Tibial artery (tissue), 4 donors: ENCODE results near the gene F3.

Source experiments
- DNase-seq, 2 donors: peaks; one replicate each; pipeline ENCODE4 v3.0.0-alpha.2; 2019
- H3K27ac ChIP-seq, 2 donors: fragments of 200-600 bp; sonication (generic) in 1 of 2; 1 replicate in 1 of 2; 2 replicates in 1 of 2; pipeline ENCODE4 v1.5.1; 2018 to 2019; ENCODE audit warnings: mild to moderate bottlenecking in 1 of 2
- H3K27me3 ChIP-seq, 2 donors: fragments of 200-600 bp; sonication (generic) in 1 of 2; one replicate each; pipeline versions ENCODE4 v1.5.1 to v1.6.0; 2016 to 2019
- H3K36me3 ChIP-seq, 3 donors: fragments of 200-600 bp; sonication (generic) in 2 of 3; one replicate each; pipeline ENCODE4 v1.5.1; 2016 to 2019; ENCODE audit warnings: mild to moderate bottlenecking in 2 of 3
- H3K4me1 ChIP-seq, 4 donors: fragments of 200-600 bp; sonication (generic) in 2 of 4; 1 replicate in 3 of 4; 2 replicates in 1 of 4; pipeline ENCODE4 v1.5.1; 2016 to 2019
- H3K4me3 ChIP-seq, 2 donors: fragments of 200-600 bp; sonication (generic) in 1 of 2; 1 replicate in 1 of 2; 2 replicates in 1 of 2; pipeline ENCODE4 v1.5.1; 2018 to 2019; ENCODE audit warnings: mild to moderate bottlenecking in 2 of 2
- H3K9me3 ChIP-seq, 3 donors: fragments of 200-600 bp; sonication (generic) in 1 of 3; one replicate each; pipeline ENCODE4 v1.5.1; 2016 to 2019
- CTCF ChIP-seq, 2 experiments: fragments of 200-600 bp in 1 of 2; fragments of 450-650 bp in 1 of 2; IDR thresholded peaks; one replicate each; pipeline ENCODE4 v1.5.1; 2017 to 2019; ENCODE audit warnings: antibody characterized with exemption in 2 of 2, mild to moderate bottlenecking in 1 of 2, moderate library complexity in 1 of 2
- intact Hi-C: fragments of 100-400 bp; cut with DNase I; formaldehyde crosslinking; loops from one replicate; pipeline ENCODE4 v1.15.0; 2023; ENCODE audit warnings: low total_unique reads

Gene F3

DNA sequence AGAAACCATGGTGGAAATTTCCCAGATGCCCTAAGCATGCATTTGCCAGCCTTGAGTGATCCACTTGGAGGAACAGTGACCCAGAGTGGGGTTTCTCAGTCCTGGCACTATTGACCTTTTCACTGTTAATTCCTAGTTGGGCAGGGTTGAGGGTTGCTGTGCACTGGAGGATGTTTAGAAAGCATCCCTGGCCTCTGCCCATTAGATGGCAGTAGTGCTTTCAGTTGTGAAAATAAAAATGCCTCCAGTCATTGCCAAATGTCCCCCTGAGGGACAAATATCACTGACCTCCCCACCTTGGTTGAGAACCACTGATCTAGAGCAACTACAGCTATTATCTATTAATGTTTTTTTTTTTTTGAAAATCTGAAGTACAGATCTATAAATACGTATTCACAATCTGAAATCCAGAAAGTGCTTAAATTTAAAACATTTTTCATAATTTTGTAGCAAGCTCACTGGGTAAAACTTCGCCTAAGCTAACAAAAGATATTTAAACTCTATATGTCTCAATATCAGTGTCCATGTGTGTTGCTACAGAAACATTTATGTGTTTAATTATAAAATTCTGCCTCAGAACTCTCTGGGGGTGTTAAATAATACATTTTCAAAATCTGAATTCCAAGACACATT lies 27.3 kb downstream of the F3 start:
- Histone ChIP-seq H3K27me3 (no peaks in the 10 kb centered on the region), H3K4me3 (no peak overlapping the region), H3K4me1 (no peaks in the 10 kb centered on the region), H3K27ac (no peak overlapping the region), H3K9me3 (no peaks in the 10 kb centered on the region), H3K36me3 (peaks cover 0 to 4% (median 4%) of the 10 kb centered on the region in 3 donors)
- peak; percentile 37 to 48 for TF ChIP-seq CTCF (IDR thresholded peaks at IDR 0.05)
- intact Hi-C loops: no loop called here
- no peak for DNase-seq

GRCh38 chr1:94512816-94513215 lies 28.7 kb downstream of the F3 start:
- Histone ChIP-seq H3K9me3 (no peaks in the 10 kb centered on the region), H3K27ac (no peak overlapping the region), H3K4me3 (no peak overlapping the region), H3K27me3 (no peaks in the 10 kb centered on the region), H3K4me1 (no peaks in the 10 kb centered on the region), H3K36me3 (peaks cover 0 to 4% (median 4%) of the 10 kb centered on the region in 3 donors)
- no peak for TF ChIP-seq CTCF (IDR thresholded peaks at IDR 0.05)
- DNase-seq: no peak
- intact Hi-C loops: no loop called here

- TF ChIP-seq CTCF (IDR thresholded peaks at IDR 0.05): no peak
- Histone ChIP-seq H3K4me3 (no peak overlapping the region), H3K9me3 (no peaks in the 10 kb centered on the region), H3K36me3 (peaks cover 13 to 33% (median 30%) of the 10 kb centered on the region in 3 donors), H3K4me1 (no peaks in the 10 kb centered on the region), H3K27ac (no peak overlapping the region), H3K27me3 (no peaks in the 10 kb centered on the region)
- intact Hi-C loops: no loop called here
- DNase-seq: no peak
Measured at GRCh38 chr1:94504601-94505000, 37.0 kb downstream of the F3 start.

DNA sequence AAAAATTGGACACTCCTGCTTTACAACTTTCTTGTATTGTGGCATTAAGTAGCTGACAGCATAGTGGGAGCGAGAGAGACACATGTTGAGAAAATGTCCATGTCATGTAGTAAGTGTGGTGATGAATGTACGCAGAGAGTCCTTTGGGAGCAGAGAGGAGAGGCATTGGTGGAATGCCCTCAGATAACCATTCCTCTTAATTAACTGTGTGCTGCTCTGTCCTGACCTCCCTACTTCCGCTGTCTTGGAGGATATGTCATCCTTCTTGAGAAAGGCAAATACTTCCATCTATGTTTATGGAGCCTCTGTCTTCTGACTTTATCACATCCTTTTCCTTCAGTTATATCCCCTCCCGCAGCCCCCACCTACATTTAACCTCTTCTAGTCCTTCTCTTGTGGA lies 38.4 kb downstream of the F3 start:
- Histone ChIP-seq H3K27ac (no peak overlapping the region), H3K27me3 (no peaks in the 10 kb centered on the region), H3K9me3 (no peaks in the 10 kb centered on the region), H3K4me1 (no peaks in the 10 kb centered on the region), H3K36me3 (peaks cover 24 to 47% (median 38%) of the 10 kb centered on the region in 3 donors), H3K4me3 (no peak overlapping the region)
- intact Hi-C loops: no loop called here
- TF ChIP-seq CTCF (IDR thresholded peaks at IDR 0.05): no peak
- no peak for DNase-seq

DNA sequence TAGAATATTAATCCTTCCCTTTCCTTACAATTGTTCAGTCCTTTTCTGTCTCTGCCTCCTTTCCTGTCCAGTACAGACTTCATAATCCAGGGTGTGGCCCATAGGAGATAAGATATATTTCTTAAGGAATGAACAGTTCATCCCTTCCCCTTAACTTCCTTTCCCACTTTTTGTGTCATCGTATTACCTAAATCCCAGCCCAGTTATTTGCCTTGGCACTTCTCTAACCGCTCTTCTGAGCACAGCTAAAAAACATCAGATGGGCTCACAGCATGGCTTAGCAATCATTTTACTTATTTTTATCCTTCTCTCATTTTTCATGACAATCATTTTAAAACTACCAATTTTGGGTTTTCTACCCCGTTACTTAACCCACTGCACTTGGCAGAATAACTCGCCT lies 39.6 kb downstream of the F3 start:
- Histone ChIP-seq H3K27ac (no peak overlapping the region), H3K4me3 (no peak overlapping the region), H3K27me3 (no peaks in the 10 kb centered on the region), H3K4me1 (no peaks in the 10 kb centered on the region), H3K36me3 (peaks cover 24 to 50% (median 38%) of the 10 kb centered on the region in 3 donors), H3K9me3 (no peaks in the 10 kb centered on the region)
- intact Hi-C loops: loop anchor here (2.0 kb wide), 1 partner anchor 39 kb away; no protein-coding TSS in a partner anchor
- TF ChIP-seq CTCF (IDR thresholded peaks at IDR 0.05): no peak
- no peak for DNase-seq
